NCI-H82 treated with DMSO at 0.1 percent for 48 hours (cell line): Measurements from ENCODE around the gene LRP1.
"Not testable (repeated sequence)": the region's sequence is repeated elsewhere in the genome, so short reads cannot be mapped to it uniquely, and the experiment has no call there.

ENCODE experiments used
- DNase-seq: peaks from one replicate; lab custom pipeline; 2025; ENCODE audit not compliant: unreplicated experiment; lab: John Stamatoyannopoulos, UW

Gene LRP1

DNA sequence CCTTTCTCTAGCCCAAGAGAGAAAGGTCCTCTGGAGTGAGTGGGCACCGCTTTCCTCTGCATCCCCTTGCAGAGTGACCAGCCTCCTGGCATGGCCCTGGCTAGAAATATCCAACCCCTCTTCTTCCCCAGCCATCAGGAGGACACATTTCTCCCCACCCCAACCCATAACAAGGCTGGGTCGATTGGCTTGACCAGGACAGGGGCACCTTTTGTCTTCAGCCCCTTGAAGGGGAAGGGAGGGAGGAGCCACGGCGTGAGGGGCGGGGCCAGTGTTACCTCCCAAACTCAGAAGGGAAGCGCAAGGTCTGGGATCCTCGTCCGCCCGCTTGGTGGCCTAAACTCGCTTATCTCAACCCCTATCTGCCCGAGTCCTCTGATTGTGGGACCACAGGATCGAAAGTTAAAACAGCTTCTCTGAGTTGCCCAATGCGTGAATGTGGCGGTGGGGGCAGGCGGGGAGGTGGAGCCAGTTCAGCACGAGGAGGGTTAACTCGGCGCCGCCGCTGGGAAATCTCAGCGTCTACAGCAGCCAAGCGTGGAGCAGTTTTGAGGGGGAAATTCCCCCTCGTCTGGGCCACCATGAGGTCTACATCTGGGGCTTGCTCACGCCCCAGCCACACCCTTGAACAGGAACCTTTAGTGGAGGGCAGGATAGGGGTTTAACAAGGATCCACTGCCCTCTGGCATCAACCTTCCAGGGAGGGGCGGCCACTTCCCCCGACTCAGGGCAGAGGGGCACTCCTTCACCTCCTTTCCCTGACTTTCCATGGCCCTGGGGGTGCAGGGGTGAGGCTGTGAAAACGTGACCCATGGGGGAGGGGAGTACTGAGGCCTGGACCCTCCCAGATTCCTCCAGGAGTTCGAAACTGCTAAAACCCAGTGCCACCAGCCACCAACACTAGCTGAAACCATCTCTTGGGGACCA lies 17.9 kb upstream of the LRP1 start:
- DNase-seq, result no peak

DNA sequence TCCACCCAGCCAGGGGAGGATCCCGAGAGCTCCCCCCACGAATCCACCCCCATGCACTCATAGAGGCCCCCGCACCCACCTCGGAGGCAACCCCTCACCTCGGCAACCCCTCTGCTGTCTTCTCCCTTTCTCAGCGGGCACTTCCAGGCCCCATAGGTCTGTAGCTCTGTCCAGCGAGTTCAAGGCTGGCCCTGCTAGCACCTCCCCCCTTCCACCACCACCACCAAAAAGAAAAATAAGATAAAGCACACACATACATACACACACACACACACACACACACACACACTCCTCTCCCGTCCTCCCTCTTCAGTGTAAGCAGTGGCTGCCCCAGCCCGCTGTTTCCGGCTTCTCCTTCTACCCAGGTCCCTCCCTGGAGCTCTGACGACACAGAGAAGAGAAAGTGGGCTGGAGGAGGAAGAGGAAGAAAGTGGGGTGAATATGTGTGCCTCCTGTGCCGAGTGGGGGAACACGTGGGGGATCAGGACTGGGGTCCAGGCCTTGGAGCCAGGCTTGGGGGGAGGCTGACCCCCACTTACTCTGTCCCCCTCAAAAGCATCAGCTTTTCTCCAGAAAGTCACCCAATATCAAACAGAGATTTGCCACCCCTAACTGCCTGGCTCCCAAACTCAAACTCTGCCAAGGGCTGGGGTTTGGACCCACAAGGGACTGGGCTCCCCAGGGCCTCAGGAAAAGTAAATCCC lies 17.1 kb upstream of the LRP1 start, which contains the start of gene STAT6:
STAT6 (minus strand) TSS at position 332 of the 704 bp plus-strand sequence. CDS start 3,084 bp downstream, outside the sequence.
- DNase-seq, result no peak

DNA sequence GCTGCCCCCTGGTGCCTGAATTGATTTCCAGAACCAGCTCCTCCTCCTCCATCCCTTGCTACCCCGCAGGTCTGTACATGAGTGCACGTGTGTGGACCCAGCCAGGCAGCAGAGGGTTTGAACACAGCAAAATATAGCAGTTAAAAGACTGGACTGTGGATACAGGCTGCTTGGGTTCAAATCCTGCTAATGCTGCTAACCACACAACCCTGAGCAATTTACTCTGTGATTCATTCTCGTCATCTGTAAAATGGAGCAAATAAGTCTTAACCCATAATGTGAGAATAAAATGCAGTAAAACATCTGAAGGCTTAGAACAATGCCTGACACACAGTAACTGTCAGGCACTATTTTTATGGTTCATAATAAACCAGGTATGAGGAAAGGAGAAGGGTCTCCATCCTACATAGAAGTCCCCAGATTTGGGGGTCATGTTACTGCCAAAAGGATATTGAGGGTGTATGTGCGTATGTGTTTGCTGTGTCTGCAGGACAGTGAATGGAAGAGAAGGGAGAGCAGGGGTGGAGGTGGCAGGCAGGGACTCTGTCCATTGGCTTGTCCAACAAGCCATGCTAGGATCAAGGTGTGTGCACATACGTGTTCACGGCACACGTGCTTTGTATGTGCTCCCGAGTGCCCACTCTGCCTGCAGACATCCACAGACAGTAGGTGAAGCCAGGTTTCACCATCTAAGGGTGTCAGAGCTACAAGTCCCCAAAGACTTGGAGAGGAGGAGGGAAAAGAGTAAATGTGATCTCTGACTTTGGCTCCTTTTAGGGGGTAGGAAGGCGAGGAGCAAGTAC lies 15.6 kb upstream of the LRP1 start:
- no peak for DNase-seq

DNA sequence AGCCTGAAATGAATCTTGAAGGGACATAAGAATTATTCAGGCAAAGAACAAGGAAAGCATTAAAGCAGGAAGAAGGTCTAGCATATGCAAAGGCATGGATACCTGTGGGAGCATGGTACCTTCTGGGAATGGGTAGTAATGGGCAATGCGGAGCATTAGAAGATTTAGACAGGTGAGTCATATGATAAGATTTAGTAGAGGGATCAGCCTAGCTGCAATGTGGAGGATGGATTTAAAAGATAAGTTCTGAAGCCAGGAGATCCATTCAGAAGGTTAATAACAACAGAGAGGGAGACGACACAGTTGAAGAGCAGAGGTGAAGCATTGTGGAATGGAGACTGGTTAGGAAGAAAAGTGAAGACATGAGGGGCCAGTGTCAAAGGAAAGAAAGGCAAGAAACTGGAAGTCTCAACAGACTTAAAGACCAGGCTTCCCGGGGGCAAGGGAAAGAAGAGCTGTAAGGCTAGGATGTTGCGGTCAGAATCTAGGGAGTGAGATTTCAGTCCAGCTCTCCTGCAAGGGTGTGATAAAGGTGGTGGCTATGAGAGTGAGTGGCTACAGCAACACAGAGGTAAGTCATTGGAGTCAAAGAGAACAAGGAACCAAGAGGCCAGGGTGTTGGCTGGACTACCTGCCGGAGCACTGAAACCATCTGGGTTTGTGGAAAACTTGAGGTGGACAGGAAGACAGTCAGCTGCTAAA lies 11.6 kb upstream of the LRP1 start:
- no peak for DNase-seq

DNA sequence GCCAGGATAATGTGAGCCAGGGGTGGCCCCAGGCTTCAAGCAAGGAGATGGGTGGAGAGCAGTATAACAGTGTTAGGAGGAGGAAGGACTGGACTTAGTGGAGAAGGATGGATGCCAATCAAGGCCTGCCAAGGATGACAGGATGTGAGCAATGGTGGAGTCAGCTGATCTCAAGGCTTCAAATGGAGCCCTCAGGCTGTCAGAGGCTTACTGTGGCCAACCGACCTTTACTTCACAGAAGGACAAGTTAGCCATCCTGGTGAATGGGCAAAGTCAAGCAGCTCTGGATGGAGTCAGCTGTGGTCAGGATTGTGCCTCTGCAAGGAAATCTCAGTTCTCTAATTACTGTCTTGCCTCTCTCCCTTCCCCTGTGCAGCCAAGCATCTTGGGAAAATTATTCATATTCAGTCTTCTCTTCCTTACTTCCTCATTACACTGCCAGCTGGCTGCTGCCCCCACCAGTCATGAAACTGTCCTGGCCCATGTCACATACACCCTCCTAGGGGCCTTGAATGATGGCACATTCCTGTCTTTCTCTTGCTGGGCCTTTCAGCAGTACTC lies 9.5 kb upstream of the LRP1 start:
- DNase-seq, result no peak

DNA sequence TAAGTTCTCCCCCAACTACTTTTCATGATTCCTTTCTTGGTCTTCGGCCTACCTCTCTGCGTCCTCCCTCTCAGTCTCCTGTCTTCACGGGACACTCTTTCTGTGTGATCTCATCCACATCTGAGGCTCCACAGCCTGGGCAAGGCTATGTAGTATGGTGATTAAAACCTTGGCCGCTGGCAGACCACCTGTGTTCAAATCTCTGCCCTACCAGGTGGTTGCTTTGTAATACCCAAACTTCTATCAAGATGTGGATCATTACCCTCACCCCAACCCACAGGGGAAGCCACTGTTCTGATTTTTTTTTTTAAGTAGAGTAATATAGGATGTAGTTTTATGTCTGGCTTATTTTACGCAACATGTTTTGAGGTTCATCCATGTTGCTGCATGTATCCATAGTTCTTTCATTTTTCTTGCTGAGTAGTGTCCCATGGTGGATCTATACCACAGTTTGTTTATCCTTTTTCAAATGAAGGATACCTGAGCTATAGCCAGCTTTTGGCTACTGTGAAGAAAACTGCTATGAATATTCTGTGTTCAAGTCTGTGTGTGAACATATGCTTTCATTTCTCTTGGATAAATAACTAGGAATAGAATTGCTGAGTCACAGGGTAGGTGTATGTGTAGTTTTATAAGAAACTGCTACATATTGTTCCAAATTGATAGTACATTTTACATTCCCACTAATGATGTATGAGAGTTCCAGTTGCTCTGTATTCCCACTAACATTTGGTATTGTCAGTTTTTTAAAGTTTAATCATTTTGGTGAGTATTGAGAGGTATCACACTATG lies 8.8 kb upstream of the LRP1 start:
- no peak for DNase-seq

DNA sequence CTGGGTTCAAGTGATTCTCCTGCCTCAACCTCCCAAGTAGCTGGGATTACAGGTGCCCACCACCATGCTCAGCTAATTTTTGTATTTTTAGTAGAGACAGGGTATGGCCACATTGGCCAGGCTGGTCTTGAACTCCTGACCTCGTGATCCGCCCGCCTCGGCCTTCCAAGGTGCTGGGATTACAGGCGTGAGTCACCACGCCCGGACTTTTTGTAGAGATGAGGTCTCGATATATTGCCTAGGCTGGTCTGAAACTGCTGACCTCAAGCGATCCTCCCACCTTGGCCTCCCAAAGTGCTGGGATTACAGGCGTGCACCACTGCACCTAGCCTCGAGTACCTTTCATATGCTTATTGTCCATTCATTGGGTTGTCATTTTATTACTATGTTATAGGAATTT lies 7.6 kb upstream of the LRP1 start:
- DNase-seq, result not testable (repeated sequence)

DNA sequence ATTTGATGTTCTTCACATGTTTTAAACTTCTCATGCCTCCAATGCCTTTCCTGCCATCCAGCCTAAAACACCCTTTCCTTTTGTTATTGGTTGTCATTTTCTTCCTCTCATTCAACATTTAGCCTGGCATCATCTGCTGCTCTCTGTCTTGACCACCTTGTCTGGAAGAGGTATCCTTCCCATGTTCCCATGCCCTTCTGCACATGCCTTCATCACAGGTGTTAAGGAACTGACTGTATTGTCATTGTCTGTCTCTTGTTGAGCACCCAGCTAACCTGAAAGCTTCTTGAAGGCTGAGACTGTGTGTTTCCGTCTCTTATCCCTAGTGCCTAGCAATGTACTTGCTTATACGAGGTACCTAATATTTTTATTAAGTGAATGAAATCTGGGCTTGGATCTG lies 4.5 kb upstream of the LRP1 start:
- DNase-seq, result no peak

DNA sequence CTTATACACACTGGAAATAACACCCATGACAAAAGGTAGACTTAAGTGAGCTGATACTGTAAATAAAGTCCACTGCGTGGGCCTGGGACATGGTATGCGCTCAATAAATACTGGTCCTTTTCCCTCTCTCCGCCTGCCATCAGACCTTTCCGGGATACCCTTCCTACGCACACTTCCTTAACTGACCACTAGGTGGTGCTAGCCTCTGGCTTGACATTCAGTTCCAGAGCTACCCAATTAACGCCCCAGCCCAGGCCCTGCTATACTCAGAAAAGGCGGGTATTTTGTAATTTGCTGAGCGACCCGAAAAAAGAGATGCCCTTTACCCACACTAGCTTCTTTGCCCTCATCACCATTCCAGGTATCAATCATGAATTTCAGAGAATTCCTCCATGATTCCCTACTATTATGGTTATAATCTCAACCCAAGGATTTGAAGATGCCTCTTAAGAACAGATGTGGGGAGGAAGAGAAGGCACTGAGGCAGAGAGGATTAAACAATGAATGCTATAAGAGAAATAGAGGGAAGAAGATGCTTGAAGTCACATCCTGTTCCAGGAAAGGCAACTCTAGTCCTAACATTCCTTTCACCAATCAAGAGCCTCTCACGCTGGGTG lies 3.9 kb upstream of the LRP1 start:
- peak; percentile 70 for DNase-seq

DNA sequence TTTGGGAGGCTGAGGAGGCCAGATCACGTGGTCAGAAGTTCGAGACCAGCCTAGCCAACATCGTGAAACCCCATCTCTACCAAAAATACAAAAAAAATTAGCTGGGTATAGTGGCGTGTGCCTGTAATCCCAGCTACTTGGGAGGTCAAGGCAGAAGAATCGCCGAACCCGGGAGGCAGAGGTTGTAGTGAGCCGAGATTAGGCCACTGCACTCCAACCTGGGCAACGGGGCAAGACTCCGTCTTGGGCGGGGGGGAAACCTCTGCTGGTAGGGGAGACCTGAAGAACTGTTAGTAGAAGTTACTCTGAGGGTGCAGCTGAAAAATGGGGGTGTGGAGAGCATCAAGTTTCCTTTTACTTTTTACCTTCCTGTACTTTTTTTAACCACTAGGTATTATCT lies 2.2 kb upstream of the LRP1 start:
- no peak for DNase-seq

DNA sequence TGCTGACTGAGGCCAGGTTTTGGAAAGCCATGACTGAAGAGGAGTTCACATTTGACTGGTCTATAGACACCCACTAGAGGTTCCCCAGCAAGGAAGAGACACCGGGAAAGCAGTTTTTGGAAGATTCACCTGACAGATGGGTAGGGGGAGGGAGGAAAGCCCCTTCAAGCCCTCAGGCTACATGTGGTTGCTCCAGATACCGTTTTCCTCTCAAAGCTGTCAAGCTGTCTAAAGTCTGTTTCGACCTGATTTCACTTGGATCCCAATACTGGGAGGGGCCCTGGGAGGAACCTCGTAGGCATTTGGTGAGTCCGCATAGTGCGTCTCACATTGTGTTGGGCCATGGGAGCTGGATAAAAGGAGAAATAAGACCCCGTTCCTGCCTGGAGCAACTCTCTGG lies 1.7 kb upstream of the LRP1 start:
- DNase-seq, result no peak

DNA sequence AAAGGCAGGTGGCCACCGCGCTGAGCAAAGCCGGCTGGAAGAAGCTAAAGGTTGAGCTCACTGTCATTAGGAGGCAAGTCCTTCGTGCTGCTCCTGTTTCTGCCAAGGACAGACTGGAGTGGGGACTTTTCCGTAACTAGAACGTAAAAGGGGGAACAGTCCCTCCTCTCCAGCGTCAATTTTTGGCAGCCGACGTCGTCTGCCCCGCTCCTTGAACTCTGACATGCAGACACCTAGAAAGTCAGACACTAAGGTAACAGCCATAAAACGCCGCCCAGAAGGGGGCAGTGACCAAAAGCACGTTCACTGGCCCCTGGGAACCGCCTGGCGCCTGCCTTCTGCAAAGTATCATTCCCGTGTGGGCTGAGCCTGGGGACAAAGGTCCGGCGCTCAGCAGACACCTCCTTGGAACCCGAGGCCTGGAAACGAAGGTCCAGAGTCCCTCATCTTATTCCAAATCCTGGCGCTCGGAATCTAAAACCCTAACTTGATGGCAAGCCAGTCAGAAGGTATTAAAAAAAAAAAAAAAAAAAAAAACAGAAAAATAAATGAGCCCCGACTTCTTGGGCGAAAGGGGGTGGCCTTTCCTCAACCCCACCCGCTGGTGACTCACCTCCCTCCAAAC lies 1.1 kb upstream of the LRP1 start:
- DNase-seq, result no peak

DNA sequence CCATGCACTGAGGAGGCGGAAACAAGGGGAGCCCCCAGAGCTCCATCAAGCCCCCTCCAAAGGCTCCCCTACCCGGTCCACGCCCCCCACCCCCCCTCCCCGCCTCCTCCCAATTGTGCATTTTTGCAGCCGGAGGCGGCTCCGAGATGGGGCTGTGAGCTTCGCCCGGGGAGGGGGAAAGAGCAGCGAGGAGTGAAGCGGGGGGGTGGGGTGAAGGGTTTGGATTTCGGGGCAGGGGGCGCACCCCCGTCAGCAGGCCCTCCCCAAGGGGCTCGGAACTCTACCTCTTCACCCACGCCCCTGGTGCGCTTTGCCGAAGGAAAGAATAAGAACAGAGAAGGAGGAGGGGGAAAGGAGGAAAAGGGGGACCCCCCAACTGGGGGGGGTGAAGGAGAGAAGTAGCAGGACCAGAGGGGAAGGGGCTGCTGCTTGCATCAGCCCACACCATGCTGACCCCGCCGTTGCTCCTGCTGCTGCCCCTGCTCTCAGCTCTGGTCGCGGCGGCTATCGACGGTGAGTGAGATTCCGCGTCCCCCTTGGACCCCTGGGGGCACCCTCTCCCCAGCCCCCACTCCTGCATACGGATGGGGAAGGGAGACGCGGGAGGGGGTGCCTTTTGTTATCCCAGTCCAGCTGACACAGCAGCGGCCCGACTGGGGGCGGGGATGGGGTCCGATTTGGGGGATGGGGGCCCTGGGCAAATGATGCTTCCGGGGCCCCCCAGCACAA lies 400 bp downstream of the LRP1 start:
- no peak for DNase-seq

DNA sequence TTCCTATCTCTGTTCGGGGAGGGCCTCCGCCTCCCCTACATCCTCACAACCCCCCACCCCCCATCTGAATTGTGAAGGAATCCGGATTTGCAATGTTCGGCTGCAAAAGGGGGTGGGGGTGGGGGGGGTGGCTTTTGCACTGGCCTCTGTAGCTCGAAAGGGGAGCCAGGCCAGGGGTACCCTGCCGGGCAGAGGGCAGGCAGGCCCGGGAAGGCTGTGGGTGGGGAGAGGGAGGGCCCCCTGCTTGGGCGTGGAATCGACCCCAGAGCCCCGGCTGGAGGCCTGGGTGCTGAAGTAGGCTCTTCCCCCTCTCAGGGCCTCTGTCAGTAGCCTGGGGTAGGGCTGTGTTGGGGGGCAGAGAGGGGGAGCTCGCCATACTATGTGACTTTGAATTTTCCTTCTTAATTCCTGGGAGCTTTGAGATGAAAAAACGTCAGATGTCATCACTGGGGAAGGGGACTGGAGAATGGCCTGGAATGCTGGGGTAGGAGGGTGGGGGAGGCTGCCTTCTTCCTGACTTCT lies 1.1 kb downstream of the LRP1 start:
- DNase-seq, result no peak

DNA sequence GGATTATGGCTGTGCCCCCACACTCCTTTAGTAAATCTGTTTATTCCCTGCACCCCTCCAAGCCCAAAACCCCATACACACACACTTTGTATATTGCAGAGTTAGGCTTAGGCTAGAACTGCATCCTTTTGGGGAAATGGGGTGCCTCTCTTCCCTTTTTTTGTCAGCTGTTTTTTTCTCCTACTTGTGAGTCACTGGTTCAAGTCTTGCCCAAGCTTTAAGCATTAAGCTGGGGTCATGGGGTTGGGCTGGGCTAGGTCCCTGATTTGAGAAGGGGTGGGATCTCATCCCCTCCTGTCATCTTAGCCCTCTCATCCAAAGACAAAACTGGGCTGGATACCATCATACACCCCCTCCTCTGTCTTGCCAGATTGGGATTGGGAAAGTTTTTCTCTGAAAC lies 1.6 kb downstream of the LRP1 start:
- no peak for DNase-seq

DNA sequence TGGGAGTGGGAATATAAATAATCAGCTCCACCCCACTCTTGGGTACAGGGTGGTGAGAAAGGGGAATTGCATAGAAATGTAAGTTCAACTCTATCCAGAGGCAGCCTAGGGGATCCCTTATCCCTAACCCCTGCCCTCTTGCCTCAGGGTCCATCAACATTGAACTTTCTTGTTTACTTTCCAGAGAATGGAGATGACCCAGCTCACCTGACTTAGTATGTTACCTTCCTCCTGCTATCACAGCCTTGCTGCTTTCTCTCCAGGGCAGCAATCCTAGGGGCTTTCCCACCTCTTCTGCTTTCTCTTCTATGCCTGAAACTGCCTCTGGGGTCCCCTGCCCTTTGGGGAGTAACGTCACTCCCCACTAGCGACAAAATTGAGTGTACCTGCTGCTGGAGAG lies 2.7 kb downstream of the LRP1 start:
- no peak for DNase-seq

DNA sequence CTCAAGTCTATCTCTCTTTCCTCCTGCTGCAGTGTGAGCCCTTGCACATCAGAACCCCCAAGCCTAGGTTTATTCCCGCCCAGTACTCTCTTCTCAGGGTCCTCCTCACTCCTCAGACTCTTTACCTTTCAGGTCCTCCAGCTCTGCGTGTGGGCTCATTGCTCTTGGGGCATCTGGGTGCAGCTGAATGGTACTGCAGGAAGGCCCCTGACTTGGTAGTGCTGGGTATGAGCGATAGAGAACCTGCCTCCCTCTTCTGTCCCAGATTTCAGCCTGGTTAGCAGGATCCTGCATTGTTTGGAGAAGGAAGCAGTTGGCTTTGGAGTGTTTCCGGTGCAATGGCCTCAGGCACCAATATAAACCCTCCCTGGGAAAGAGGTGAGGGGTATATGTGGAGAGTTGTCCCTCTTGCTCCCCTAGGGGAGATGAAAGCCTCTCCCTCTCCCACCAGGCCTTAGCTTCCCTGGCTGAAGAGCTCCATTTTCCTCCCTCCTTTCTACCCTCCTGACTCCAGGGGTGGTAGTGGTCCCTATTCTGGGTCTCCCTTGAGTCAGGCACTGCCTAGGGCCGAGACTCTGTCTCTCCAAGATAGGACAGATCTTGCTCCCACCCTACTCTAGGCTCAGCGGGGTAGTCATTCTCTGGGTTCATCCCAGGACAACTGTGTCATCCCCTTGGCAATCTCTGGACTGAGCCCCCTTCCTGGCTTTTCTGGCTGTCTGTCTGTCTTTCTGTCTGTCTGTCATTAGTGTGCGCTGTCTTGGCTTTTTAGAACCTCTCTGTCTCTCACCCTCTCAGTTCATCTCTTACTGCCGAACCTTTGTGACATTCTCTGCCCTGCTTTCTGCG lies 3.8 kb downstream of the LRP1 start:
- no peak for DNase-seq
